ENCODE measurements around the gene COL6A1. TPM values are rescaled to one million over a fixed set of nuclear protein-coding genes. Genes with fewer than 3 reads are reported as not detected.

COL6A1 gene
- total RNA-seq, 1 experiment from 2014 or later, result 221 TPM

GRCh38 chr21:45937721-45938452 is 43.7 kb upstream of the COL6A1 start (continued):
- TF ChIP-seq RORB (CRISPR knock-in tag; IDR thresholded peaks at IDR 0.05) (no peak), NR3C1 (CRISPR knock-in tag; conservative IDR thresholded peaks at IDR 0.05; ENCODE audit: low read depth) (no peak), ATF6 (CRISPR knock-in tag; IDR thresholded peaks at IDR 0.05) (no peak)

DNA sequence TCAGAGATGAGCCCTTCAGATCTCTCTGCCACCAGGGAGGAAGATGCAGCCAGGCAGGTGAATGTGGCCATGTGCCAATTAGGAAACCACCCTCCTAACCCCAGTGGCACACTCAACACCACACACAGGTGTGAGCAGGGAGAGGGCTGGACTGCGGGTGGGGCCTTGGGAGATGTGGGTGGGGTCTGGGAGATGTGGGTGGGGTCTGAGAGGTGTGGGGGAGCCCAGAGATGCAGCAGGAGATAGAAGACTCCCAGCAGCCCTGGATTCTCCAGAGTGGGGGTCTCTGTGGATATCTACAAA is 43.2 kb upstream of the COL6A1 start:
- Mint-ChIP-seq H3K4me1 (no peaks in the 10 kb centered on the region), H3K27ac (no peak overlapping the region), H3K4me3 (no peak overlapping the region), H3K27me3 (ENCODE audit: low read depth) (peaks cover 40% of the 10 kb centered on the region), H3K36me3 (peaks cover 26% of the 10 kb centered on the region), H3K9me3 (peaks cover 40% of the 10 kb centered on the region)
- ChIA-PET CTCF (no interaction called here), POLR2A (no interaction called here)
- DNase-seq (ENCODE audit: low spot score), result no peak
- TF ChIP-seq AR (CRISPR knock-in tag; IDR thresholded peaks at IDR 0.05) (no peak), HMGA2 (CRISPR knock-in tag; IDR thresholded peaks at IDR 0.05) (no peak), NFYB (CRISPR knock-in tag; conservative IDR thresholded peaks at IDR 0.05; ENCODE audit: low read depth) (no peak), CREM (CRISPR knock-in tag; IDR thresholded peaks at IDR 0.05) (no peak), MYBL2 (CRISPR knock-in tag; IDR thresholded peaks at IDR 0.05) (no peak)
- ATAC-seq, result no peak

DNA sequence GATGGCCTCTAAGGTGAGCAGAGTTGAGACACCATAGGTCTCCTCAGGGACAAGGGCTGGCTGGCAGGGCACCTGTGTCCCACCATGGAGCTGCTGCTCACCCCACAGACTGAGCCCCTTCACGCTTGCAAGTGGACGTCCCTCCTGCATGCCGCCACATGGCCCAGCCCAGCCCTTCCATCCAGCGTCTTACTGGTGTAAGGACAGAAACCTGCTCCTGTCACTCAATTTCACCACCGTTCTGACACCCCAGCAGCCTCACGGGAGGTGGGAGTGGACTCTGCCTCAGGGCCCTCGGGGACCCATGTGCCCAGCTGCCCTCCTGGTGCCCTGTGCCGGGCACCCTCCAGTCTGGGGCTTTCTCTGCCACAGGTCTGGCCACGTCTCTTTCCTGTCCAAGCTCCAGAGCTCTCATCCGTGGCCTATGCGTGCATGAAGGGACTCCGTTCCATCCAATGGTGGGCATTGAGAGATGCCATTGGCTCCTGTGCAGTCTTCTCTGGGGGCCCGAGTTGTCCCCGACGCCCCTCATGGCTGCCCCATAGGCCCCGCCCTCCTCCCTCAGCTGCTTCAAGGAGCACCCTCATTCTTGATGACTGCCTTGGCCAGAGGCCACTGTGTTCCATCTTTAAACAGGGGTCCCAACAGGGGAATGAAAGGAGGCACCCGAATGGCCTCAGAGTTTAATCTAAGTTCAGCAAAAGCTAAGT is 42.6 kb upstream of the COL6A1 start:
- H3K27me3 Mint-ChIP-seq (ENCODE audit: low read depth), result peaks cover 37% of the 10 kb centered on the region
- no peak overlapping the region for H3K4me3 Mint-ChIP-seq
- H3K36me3 Mint-ChIP-seq, result peaks cover 23% of the 10 kb centered on the region
- ChIA-PET POLR2A (no interaction called here), CTCF (interaction anchor here (0.9 to 1.2 kb wide), 2 partner anchors 11 to 16 kb away, joined by 3 to 4 read pairs; no protein-coding TSS in a partner anchor)
- TF ChIP-seq CDX4 (CRISPR knock-in tag; IDR thresholded peaks at IDR 0.05; ENCODE audit: borderline replicate concordance) (no peak), NR2C2 (CRISPR knock-in tag; IDR thresholded peaks at IDR 0.05) (no peak), ZNF396 (CRISPR knock-in tag; IDR thresholded peaks at IDR 0.05; ENCODE audit: borderline replicate concordance) (no peak)
- H3K4me1 Mint-ChIP-seq, result no peaks in the 10 kb centered on the region
- no peak for ATAC-seq
- DNase-seq (ENCODE audit: low spot score), result no peak
- H3K9me3 Mint-ChIP-seq, result peaks cover 36% of the 10 kb centered on the region
- no peak overlapping the region for H3K27ac Mint-ChIP-seq

DNA sequence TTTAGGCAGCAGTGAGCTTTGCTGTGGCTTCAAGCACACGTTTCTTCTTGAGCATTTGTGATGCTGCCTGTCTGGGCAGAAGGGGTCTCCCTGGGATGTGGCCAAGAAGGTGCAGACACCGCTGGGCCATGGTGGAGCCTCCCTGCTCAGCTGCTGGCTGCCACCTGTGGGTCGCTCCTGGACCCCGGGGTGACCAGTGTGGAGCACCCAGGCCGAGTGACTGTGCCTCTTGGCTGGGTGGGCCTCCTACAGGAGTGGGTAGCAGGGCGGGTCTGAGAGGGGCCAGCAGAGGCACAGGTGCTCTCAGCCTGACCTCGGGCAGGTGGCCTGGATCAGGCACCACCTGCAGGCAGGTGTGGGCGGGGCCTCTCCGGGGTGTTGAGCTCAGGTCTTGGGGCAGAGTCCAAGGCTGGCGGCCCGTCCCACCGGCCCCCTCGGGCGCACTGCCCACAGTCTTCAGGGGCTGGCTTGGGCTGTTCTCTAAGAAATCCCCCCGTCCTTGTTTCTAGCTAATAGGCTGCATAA is 42.0 kb upstream of the COL6A1 start:
- H3K9me3 Mint-ChIP-seq, result peaks cover 30% of the 10 kb centered on the region
- no peak overlapping the region for H3K4me3 Mint-ChIP-seq
- ChIA-PET POLR2A (no interaction called here), CTCF (interaction anchor here (0.9 to 1.2 kb wide), 2 partner anchors 12 to 16 kb away, joined by 3 to 4 read pairs; no protein-coding TSS in a partner anchor)
- no peaks in the 10 kb centered on the region for H3K4me1 Mint-ChIP-seq
- peaks cover 31% of the 10 kb centered on the region for H3K27me3 Mint-ChIP-seq (ENCODE audit: low read depth)
- ATAC-seq (no peak), DNase-seq (ENCODE audit: low spot score) (no peak)
- H3K27ac Mint-ChIP-seq, result no peak overlapping the region
- peaks cover 17% of the 10 kb centered on the region for H3K36me3 Mint-ChIP-seq
- TF ChIP-seq ZNF396 (CRISPR knock-in tag; IDR thresholded peaks at IDR 0.05; ENCODE audit: borderline replicate concordance), result no peak
- TF ChIP-seq E2F1 (CRISPR knock-in tag; IDR thresholded peaks at IDR 0.05), result no peak
- no peak for TF ChIP-seq USF2 (CRISPR knock-in tag; IDR thresholded peaks at IDR 0.05)
- no peak for TF ChIP-seq ZBTB43 (CRISPR knock-in tag; IDR thresholded peaks at IDR 0.05)
- no peak for TF ChIP-seq SP1 (CRISPR knock-in tag; conservative IDR thresholded peaks at IDR 0.05)
- TF ChIP-seq ZNF232 (CRISPR knock-in tag; IDR thresholded peaks at IDR 0.05), result no peak
- TF ChIP-seq ATF2 (CRISPR knock-in tag; IDR thresholded peaks at IDR 0.05; ENCODE audit: borderline replicate concordance, low read depth), result no peak
- no peak for TF ChIP-seq OVOL2 (CRISPR knock-in tag; IDR thresholded peaks at IDR 0.05; ENCODE audit: borderline replicate concordance)
